Esophagus muscularis mucosa (tissue), 4 donors: ENCODE measurements around the gene USP36. TPM values are rescaled to one million over a fixed set of nuclear protein-coding genes. Genes with fewer than 3 reads are reported as not detected.

Source experiments
- DNase-seq: peaks from one replicate; pipeline ENCODE4 v3.0.0-alpha.2; 2017; ENCODE audit errors: extremely low spot score
- H3K27ac ChIP-seq, 4 donors: fragments of 200-600 bp; sonication (generic); replicated peaks in 1 of 4; 1 replicate in 3 of 4; 2 replicates in 1 of 4; pipeline ENCODE4 v1.5.1; 2016 to 2019; ENCODE audit warnings: mild to moderate bottlenecking in 1 of 4
- H3K27me3 ChIP-seq, 4 donors: fragments of 200-600 bp; sonication (generic); one replicate each; pipeline versions ENCODE4 v1.5.1 to v1.6.0; 2016 to 2019
- H3K36me3 ChIP-seq, 4 donors: fragments of 200-600 bp; sonication (generic); one replicate each; pipeline ENCODE4 v1.5.1; 2016 to 2019
- H3K4me1 ChIP-seq, 4 donors: fragments of 200-600 bp; sonication (generic); one replicate each; pipeline ENCODE4 v1.5.1; 2016 to 2019
- H3K4me3 ChIP-seq, 4 donors: fragments of 200-600 bp; sonication (generic); 1 replicate in 2 of 4; 2 replicates in 2 of 4; pipeline ENCODE4 v1.5.1; 2016 to 2019; ENCODE audit warnings: mild to moderate bottlenecking in 4 of 4, moderate library complexity in 1 of 4
- H3K9me3 ChIP-seq, 4 donors: fragments of 200-600 bp; sonication (generic); 1 replicate in 3 of 4; 2 replicates in 1 of 4; pipeline ENCODE4 v1.5.1; 2016 to 2019
- CTCF ChIP-seq, 3 experiments: fragments of 200-600 bp in 2 of 3; fragments of 450-650 bp in 1 of 3; sonication (generic) in 2 of 3; IDR thresholded peaks; one replicate each; pipeline ENCODE4 v1.5.1; 2017 to 2019; ENCODE audit warnings: antibody characterized with exemption in 3 of 3, mild to moderate bottlenecking in 2 of 3, moderate library complexity in 1 of 3
- EP300 ChIP-seq: sonication (generic); formaldehyde crosslinking; IDR thresholded peaks from one replicate; pipeline ENCODE4 v1.6.1; 2017; ENCODE audit warnings: antibody characterized with exemption
- POLR2A ChIP-seq: fragments of 450-650 bp; IDR thresholded peaks from one replicate; pipeline ENCODE4 v1.6.1; 2017; ENCODE audit warnings: antibody characterized with exemption, moderate library complexity, mild to moderate bottlenecking, low read depth
- POLR2AphosphoS5 ChIP-seq, 2 donors: sonication (generic); formaldehyde crosslinking; IDR thresholded peaks; one replicate each; pipeline ENCODE4 v1.6.1; 2017; ENCODE audit warnings: antibody characterized with exemption in 2 of 2
- WGBS: methylation state at CpG from one replicate; pipeline ENCODE4 v1.1.5; 2018; 5-methylcytosine and 5-hydroxymethylcytosine counted together
- intact Hi-C: fragments of 100-400 bp; cut with DNase I; formaldehyde crosslinking; loops from one replicate; pipeline ENCODE4 v1.15.1; 2023
- total RNA-seq, 4 donors: library from RNA; depleted of rRNA; stranded (reverse); fragments of >200 nt; gene quantifications; one replicate each; pipeline versions ENCODE4 v1.1.0 to v1.2.1, GENCODE V29; 2016

USP36 gene
- total RNA-seq, 4 donors from 2014 or later: 23.3 to 44.7 (median 32.2) TPM

GRCh38 chr17:78862073-78863023 is 21.7 kb upstream of the USP36 start:
- no peak overlapping the region for H3K4me3 ChIP-seq
- H3K36me3 ChIP-seq: peaks cover 1 to 46% (median 25%) of the 10 kb centered on the region in 4 donors
- H3K27ac ChIP-seq: peak overlapping the region; percentile 80 to 87 (median 82)
- H3K4me1 ChIP-seq: peaks cover 16 to 46% (median 42%) of the 10 kb centered on the region in 4 donors
- intact Hi-C loops: no loop called here
- peak; percentile 97 for DNase-seq
- TF ChIP-seq POLR2A: peak; percentile 13
- TF ChIP-seq POLR2AphosphoS5 (IDR thresholded peaks at IDR 0.05): peak; percentile 75 to 77
- no peak for TF ChIP-seq EP300
- TF ChIP-seq CTCF (IDR thresholded peaks at IDR 0.05): no peak
- no peaks in the 10 kb centered on the region for H3K27me3 ChIP-seq
- H3K9me3 ChIP-seq: no peaks in the 10 kb centered on the region
- 47% methylated on average over 16 of the region's 17 CpGs for WGBS

- H3K36me3 ChIP-seq: peaks cover 12 to 50% (median 28%) of the 10 kb centered on the region in 4 donors
- 89% methylated on average over 4 of the region's 4 CpGs for WGBS
Observed at GRCh38 chr17:78861229-78861628, 20.6 kb upstream of the USP36 start.

GRCh38 chr17:78859051-78859450 is 18.4 kb upstream of the USP36 start:
- Histone ChIP-seq H3K27me3 (no peaks in the 10 kb centered on the region), H3K36me3 (peaks cover 29 to 68% (median 47%) of the 10 kb centered on the region in 4 donors), H3K4me3 (no peak overlapping the region), H3K9me3 (no peaks in the 10 kb centered on the region), H3K27ac (no peak overlapping the region), H3K4me1 (peaks cover 7 to 21% (median 18%) of the 10 kb centered on the region in 4 donors)
- no peak for TF ChIP-seq POLR2AphosphoS5 (IDR thresholded peaks at IDR 0.05)
- no peak for TF ChIP-seq POLR2A
- TF ChIP-seq EP300: no peak
- no peak for TF ChIP-seq CTCF (IDR thresholded peaks at IDR 0.05)
- DNase-seq: no peak
- WGBS: 56% methylated on average over 4 of the region's 4 CpGs
- intact Hi-C loops: no loop called here

More at GRCh38 chr17:78861229-78861628, 20.6 kb upstream of the USP36 start:
- H3K9me3 ChIP-seq: no peaks in the 10 kb centered on the region
- H3K27me3 ChIP-seq: no peaks in the 10 kb centered on the region
- TF ChIP-seq POLR2A: no peak
- TF ChIP-seq POLR2AphosphoS5 (IDR thresholded peaks at IDR 0.05): no peak
- no peak for TF ChIP-seq EP300
- TF ChIP-seq CTCF (IDR thresholded peaks at IDR 0.05): no peak
- H3K4me1 ChIP-seq: peaks cover 15 to 35% (median 31%) of the 10 kb centered on the region in 4 donors
- H3K27ac ChIP-seq: peak overlapping the region; percentile 80 to 87 (median 82)
- no peak for DNase-seq
- intact Hi-C loops: no loop called here
- H3K4me3 ChIP-seq: no peak overlapping the region

GRCh38 chr17:78857266-78857665 is 16.7 kb upstream of the USP36 start:
- no peak for DNase-seq
- H3K27me3 ChIP-seq: no peaks in the 10 kb centered on the region
- no peak overlapping the region for H3K4me3 ChIP-seq
- H3K36me3 ChIP-seq: peaks cover 32 to 76% (median 57%) of the 10 kb centered on the region in 4 donors
- 92% methylated on average over 4 of the region's 14 CpGs for WGBS
- peaks cover 7 to 14% (median 12%) of the 10 kb centered on the region in 4 donors for H3K4me1 ChIP-seq
- H3K27ac ChIP-seq: no peak overlapping the region
- no peak for TF ChIP-seq EP300
- no peak for TF ChIP-seq POLR2A
- no peak for TF ChIP-seq CTCF (IDR thresholded peaks at IDR 0.05)
- no peak for TF ChIP-seq POLR2AphosphoS5 (IDR thresholded peaks at IDR 0.05)
- intact Hi-C loops: no loop called here
- H3K9me3 ChIP-seq: no peaks in the 10 kb centered on the region
